HG02623 (cell line): ENCODE measurements around the gene CHAT.

Experiments
- ATAC-seq: cut with Tn5 transposase; IDR thresholded peaks from one replicate; pipeline ENCODE4 v1.9.1; 2021; ENCODE audit warnings: moderate library complexity; ENCODE audit not compliant: unreplicated experiment

The CHAT gene

DNA sequence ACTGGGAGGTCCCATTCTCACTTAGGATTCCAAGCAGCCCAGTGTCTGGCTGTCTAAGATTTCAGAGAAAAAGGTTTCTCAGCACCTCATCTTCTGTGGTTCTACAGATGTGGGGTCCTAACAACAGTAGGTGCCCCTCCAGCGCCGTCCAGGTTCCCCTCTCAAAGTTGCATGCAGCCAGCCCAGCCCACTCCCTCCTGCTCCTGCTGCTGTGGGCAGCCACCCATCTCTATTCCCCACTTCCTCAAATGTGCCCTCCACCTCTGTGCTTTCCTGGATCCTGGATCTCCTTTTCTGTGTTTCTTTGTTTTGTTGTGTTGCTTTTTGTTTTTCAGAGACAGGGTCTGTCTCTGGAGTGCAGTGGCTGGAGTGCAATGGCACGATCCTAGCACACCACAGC lies 17.0 kb upstream of the CHAT start:
- no peak for ATAC-seq

DNA sequence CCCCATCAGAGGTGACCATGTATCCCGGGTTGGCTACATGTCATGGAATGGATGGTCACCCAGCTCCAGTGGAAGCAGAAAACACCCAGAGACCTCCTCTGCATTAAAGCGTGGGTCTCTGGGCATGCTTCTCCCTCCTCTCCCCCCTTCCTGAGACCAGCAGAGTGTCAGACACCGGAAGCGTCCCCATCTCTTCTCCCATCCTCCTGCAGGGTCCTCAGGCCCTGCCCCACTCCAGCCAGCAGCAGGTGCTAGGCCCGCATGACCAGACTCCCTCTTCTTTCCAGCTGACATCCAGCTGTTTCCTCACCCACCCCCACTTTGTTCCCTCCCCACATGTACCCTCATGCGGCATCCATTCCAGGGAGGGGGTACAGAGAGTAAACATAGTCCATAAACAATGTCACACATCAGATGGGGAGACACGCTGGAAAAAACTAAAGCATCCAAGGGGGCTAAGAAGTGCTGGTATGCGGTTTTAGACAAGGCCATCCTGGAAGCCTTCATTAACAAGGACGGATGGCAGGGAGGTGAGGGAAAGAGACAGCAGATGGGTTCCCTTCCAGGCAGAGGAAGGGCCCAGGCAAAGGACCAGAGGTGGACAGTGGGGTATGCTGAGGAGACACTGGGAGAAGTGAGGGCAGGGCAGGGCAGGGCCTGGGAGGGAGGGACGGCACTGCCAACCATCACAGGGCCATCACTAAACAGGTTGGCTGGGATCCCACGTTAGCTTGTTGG lies 16.2 kb upstream of the CHAT start:
- no peak for ATAC-seq

DNA sequence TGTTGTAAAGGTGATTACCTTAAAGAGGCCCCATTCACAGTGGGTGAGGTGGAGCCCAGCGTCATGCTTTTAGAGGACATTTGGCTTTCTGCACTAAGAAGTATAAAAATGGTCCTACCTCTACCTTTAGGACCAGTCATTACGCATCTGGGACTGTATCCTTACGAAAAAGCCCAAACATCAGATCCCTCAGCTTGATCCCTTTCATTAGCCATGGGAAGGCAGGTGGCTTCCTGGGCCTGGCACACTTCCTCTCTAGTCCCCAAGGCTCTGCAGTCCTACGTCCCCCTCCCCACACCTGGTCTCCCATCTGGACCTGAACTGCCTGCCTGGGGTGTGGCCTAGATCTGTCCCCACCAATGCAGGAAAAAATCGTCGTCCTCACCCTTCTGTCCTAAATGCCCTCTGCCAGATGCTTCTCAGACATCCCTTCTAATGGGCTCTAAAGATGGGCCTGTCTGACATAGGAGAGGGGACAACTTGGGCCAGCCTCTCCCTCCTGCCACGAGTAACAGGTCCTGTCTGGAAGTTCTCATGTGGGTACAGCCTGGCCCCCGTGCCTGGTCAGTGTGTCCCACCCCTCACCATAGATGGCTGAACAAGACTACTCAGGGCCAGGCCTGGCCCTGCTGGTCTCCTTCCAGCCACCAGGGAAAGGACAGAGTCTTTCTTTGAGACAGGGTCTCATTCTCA lies 15.5 kb upstream of the CHAT start:
- no peak for ATAC-seq

- no peak for ATAC-seq
These were observed 14.9 kb upstream of the CHAT start for GRCh38 chr10:49598986-49599385.

GRCh38 chr10:49599546-49599945 lies 14.3 kb upstream of the CHAT start:
- no peak for ATAC-seq

DNA sequence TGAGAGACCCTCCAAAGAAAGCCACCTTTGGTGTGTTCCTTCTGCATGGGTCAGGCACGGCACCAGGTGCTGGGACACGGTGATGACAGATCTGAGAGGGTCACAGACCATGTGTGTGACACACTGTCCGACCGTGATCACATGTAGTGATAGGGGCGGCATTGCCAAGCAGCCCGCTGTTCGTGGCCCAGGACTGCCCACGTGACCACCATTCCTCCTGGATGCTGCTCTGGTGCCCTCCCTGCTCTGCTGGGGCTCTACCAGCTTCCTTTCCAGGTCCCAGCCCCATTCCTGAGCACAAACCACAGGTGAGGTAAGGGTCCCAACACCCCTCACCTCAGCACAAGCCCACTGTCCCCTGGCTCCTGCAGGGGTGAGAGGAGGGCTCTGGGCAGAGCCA lies 13.8 kb upstream of the CHAT start:
- no peak for ATAC-seq

DNA sequence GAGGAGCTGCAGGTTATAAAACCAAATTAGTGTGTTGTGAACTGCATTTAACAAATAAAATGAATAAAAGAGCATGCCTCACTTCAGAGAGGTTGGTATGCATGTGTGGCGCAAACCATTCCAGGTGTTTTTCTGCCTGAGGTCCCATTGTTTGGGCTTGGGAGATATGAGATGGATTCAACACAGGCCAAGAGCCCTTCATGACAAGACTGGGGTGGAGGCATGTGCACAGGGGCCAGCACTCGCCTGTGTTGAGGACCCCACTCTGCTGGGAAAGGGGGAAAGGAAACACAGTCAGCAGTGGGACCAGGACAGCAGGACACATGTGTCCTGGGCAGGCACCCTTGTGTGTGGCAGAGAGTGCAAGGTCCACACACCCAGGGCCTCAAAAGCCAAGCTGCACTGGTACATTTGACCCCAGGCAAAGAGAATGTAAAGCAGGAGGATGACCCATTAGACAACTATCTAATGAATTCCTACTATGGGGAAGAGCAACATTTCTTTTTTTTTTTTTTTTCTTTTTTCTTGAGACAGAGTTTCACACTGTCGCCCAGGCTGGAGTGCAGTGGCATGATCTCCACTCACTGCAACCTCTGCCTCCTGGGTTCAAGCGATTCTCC lies 12.9 kb upstream of the CHAT start:
- ATAC-seq = no peak

DNA sequence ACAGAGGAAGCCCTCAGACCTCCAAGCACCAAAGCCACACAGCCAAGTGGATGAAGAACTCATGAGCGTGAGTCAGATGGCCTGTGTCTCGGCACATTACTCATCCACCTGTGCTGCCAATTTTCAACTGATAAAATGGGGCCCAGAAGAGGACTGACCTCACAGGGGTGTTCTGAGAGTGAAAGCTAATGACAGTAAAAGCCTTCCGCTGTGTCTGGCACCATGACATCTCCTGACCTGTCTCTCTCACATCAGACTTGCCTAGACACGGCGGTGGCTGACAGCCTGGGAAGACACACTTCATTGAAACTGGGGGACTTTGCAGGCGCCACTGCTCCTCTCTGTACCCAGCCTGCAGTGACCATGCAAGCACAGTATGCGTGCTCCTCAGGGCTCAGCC lies 12.0 kb upstream of the CHAT start:
- ATAC-seq = no peak

GRCh38 chr10:49602380-49603023 lies 11.3 kb upstream of the CHAT start:
- ATAC-seq = no peak

GRCh38 chr10:49605216-49605938 lies 8.5 kb upstream of the CHAT start:
- ATAC-seq = no peak

DNA sequence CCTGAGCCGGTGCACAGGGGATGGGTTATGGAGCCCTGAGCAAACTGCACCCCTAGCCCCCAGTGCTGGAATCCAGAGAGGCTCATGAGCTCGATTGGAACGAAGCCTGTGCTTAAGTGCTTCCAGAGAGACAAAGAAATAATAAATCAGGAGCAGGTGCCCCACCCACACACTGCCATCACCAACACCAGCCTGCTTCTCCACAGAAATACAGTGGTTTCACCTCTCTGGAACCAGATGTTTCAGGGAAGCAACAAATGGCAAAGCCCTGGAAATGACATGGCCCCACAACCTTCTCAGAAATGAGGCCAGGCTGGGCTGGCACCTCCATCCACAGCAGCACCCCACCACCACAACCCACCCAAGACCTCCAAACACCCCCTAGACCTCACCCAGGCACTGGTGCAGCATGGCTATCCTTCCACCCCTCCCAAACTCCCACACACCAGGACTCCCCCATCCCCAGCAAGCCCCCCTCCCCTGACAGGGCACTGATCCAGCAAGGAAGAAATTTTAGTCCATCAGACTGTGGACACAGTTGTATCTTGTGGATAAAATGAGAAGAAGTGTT lies 7.8 kb upstream of the CHAT start:
- ATAC-seq = no peak

GRCh38 chr10:49606981-49607535 lies 6.8 kb upstream of the CHAT start:
- no peak for ATAC-seq

DNA sequence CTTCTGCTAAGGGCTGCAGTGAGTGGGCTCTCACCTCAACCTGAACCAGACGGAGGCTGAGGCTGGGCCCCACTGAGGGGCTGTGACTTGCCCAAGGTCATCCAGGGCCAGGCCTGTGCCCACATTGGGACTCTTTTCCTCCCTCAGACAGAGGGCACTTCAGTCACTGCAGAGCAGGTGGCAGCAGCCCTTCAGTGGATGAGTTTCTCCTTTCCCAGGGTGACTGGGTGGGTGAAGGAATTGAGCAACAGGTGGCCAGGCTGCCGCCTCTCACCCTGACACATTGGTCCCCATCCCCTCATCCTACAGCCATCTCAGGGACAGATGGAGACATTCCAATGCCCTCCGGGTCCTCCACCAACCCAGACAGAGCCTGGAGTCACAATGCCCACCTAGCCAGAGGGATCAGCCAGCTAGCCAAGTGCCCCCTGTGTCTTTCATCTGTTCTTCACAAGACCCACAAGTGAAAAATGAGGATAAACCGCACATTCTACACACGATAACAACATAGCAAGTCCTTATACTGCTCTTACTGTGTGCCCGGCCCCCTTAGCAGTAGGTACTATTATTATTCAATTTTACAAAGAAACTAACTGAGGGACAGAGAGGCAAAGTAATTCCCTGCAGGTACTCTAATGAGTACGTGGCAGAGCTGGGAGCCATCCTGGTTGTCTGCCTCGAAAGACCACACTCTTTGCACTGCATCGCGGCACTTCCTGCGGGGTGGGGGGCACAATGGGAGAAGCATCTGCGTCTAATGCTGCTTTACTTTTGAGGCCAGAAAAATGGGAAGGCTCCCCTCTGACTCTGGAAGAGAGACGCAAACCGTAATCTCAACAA lies 5.5 kb upstream of the CHAT start:
- no peak for ATAC-seq

- no peak for ATAC-seq
These were observed 4.9 kb upstream of the CHAT start for GRCh38 chr10:49609006-49609282.

DNA sequence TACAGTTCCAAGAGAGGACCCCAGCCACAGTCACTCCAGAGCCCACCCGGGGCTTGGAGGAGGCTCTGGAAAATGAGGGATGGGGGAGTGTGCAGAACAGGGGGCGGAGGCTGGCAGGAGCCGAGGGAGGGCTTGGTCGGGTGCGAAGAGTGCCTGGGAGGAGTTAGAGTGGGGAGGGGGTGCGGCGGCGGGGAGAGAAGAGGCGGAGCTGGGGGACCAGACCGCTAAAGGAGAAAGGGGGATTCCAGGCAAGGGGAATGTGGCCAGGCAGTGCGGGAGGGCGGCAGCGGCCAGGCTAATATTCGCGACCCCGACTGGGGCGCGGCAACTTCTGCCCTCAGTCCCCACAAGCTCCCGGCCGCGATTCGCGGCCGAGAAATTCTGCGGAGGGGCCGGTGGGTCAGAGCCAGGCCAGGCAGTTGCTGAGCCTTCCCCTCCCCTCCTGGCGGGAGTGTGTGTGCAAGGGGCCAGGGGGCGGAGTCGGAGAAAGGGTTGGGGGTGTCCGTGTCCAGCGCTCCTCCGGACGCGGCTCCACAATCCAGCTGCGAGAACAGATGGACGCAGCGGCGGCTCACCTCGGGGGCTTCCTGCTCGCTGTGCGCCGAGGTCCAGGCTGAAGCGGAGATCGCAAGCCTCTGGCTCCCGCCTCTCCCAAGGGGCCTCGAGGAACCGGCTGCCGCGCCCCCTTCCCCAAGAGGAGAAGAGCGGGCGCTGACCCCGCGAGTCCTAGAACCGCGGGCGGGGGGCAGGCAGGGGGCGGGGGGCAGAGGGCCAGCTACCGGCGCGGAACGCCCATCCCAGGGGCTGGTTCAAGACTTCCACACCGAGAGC lies 4.3 kb upstream of the CHAT start:
- ATAC-seq = no peak

- no peak for ATAC-seq
These were observed 3.8 kb upstream of the CHAT start, which contains the start of gene SLC18A3 for GRCh38 chr10:49610114-49610457. Gene SLC18A3, plus strand, starts transcription at chr10:49610310. Its CDS starts 431 bp downstream, at chr10:49610741.

GRCh38 chr10:49610458-49611165 lies 3.2 kb upstream of the CHAT start:
- ATAC-seq = no peak

DNA sequence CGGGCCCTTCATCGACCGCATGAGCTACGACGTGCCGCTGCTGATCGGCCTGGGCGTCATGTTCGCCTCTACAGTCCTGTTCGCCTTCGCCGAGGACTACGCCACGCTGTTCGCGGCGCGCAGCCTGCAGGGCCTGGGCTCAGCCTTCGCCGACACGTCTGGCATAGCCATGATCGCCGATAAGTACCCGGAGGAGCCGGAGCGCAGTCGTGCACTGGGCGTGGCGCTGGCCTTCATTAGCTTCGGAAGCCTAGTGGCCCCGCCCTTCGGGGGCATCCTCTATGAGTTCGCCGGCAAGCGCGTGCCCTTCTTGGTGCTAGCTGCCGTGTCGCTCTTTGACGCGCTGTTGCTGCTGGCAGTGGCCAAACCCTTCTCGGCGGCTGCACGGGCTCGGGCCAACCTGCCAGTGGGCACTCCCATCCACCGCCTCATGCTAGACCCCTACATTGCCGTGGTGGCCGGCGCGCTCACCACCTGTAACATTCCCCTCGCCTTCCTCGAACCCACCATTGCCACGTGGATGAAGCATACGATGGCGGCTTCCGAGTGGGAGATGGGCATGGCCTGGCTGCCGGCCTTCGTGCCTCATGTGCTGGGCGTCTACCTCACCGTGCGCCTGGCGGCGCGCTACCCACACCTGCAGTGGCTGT lies 2.5 kb upstream of the CHAT start:
- ATAC-seq = no peak
